SU-DHL-6 (cell line): ENCODE measurements around the gene MAP1A.

Experiments used
- CTCF ChIP-seq: fragments of 200-600 bp; sonication (generic); IDR thresholded peaks from one replicate; pipeline ENCODE4 v1.5.1; 2017; ENCODE audit warnings: antibody characterized with exemption, mild to moderate bottlenecking, low read length, moderate library complexity; ENCODE audit not compliant: insufficient read depth, poor library complexity, severe bottlenecking
- EZH2phosphoT487 ChIP-seq: fragments of 200-600 bp; sonication (generic), shearing (Covaris generic); conservative IDR thresholded peaks from 2 replicates; pipeline ENCODE4 v1.6.1; 2018; ENCODE audit warnings: mild to moderate bottlenecking, antibody characterized with exemption, low read length, moderate library complexity, mixed read lengths

GRCh38 chr15:43550527-43551363, 33.3 kb downstream of the MAP1A start:
- TF ChIP-seq CTCF (no peak), EZH2phosphoT487 (no peak)
